Measurements from ENCODE around the gene SLIT3.

Gene SLIT3

GRCh38 chr5:168946363-168946762, 354.6 kb downstream of the SLIT3 start:
- no peak for DNase-seq (ENCODE audit: low read depth)
- H3K4me3 ChIP-seq (ENCODE audit: low read length), result no peak overlapping the region
- TF ChIP-seq CTCF (conservative IDR thresholded peaks at IDR 0.05; ENCODE audit: low read length), result peak; percentile 19; the same call in 1 of the 2 replicates

GRCh38 chr5:168944004-168944403, 356.9 kb downstream of the SLIT3 start:
- DNase-seq (ENCODE audit: low read depth), result no peak

GRCh38 chr5:168943091-168943884, 357.7 kb downstream of the SLIT3 start:
- no peak for TF ChIP-seq CTCF (conservative IDR thresholded peaks at IDR 0.05; ENCODE audit: low read length)
- DNase-seq (ENCODE audit: low read depth), result no peak
- H3K4me3 ChIP-seq (ENCODE audit: low read length), result no peak overlapping the region

More at GRCh38 chr5:168944004-168944403, 356.9 kb downstream of the SLIT3 start:
- H3K4me3 ChIP-seq (ENCODE audit: low read length), result no peak overlapping the region
- TF ChIP-seq CTCF (conservative IDR thresholded peaks at IDR 0.05; ENCODE audit: low read length), result no peak

- H3K4me3 ChIP-seq (ENCODE audit: low read length), result no peak overlapping the region
- DNase-seq (ENCODE audit: low read depth), result no peak
- no peak for TF ChIP-seq CTCF (conservative IDR thresholded peaks at IDR 0.05; ENCODE audit: low read length)
Measured at GRCh38 chr5:168941901-168942300, 359.0 kb downstream of the SLIT3 start.

GRCh38 chr5:168940712-168941111, 360.2 kb downstream of the SLIT3 start:
- no peak for TF ChIP-seq CTCF (conservative IDR thresholded peaks at IDR 0.05; ENCODE audit: low read length)
- H3K4me3 ChIP-seq (ENCODE audit: low read length), result no peak overlapping the region
- peak; percentile 37 for DNase-seq (ENCODE audit: low read depth)

- DNase-seq (ENCODE audit: low read depth), result no peak
- no peak overlapping the region for H3K4me3 ChIP-seq (ENCODE audit: low read length)
- TF ChIP-seq CTCF (conservative IDR thresholded peaks at IDR 0.05; ENCODE audit: low read length), result no peak
Measured at GRCh38 chr5:168939887-168940544, 360.9 kb downstream of the SLIT3 start.
